ENCODE measurements around the gene MEGF11.
"Not testable (repeated sequence)": the region's sequence is repeated elsewhere in the genome, so short reads cannot be mapped to it uniquely, and the experiment has no call there.

Gene MEGF11

GRCh38 chr15:66270932-66271331, 17.4 kb upstream of the MEGF11 start:
- no peak for DNase-seq

GRCh38 chr15:66269326-66270090, 16.0 kb upstream of the MEGF11 start:
- no peak for DNase-seq

- no peak for DNase-seq
Observed at GRCh38 chr15:66264859-66265513, 11.4 kb upstream of the MEGF11 start.

GRCh38 chr15:66262837-66263236, 9.3 kb upstream of the MEGF11 start:
- not testable (repeated sequence) for DNase-seq

GRCh38 chr15:66261056-66261455, 7.5 kb upstream of the MEGF11 start:
- no peak for DNase-seq

- DNase-seq, result no peak
Observed at GRCh38 chr15:66256692-66257091, 3.1 kb upstream of the MEGF11 start.

GRCh38 chr15:66254951-66255676, 1.6 kb upstream of the MEGF11 start:
- DNase-seq, result no peak

- DNase-seq, result no peak
Observed at GRCh38 chr15:66254089-66254950, 770 bp upstream of the MEGF11 start.

- DNase-seq, result peak; percentile 42
Observed at GRCh38 chr15:66252685-66253417, 699 bp downstream of the MEGF11 start.

GRCh38 chr15:66251790-66252684, 1.5 kb downstream of the MEGF11 start:
- peak; percentile 51 for DNase-seq

GRCh38 chr15:66251065-66251789, 2.3 kb downstream of the MEGF11 start:
- DNase-seq, result no peak

GRCh38 chr15:66249605-66250174, 3.9 kb downstream of the MEGF11 start:
- DNase-seq, result peak; percentile 28

- DNase-seq, result no peak
Observed at GRCh38 chr15:66246937-66247336, 6.6 kb downstream of the MEGF11 start.

- not testable (repeated sequence) for DNase-seq
Observed at GRCh38 chr15:66245832-66246231, 7.7 kb downstream of the MEGF11 start.

- DNase-seq, result no peak
Observed at GRCh38 chr15:66241908-66242285, 11.7 kb downstream of the MEGF11 start.

GRCh38 chr15:66241087-66241907, 12.3 kb downstream of the MEGF11 start:
- DNase-seq, result no peak

GRCh38 chr15:66240240-66240794, 13.2 kb downstream of the MEGF11 start:
- DNase-seq, result no peak

GRCh38 chr15:66239514-66239913, 14.0 kb downstream of the MEGF11 start:
- no peak for DNase-seq

- no peak for DNase-seq
Observed at GRCh38 chr15:66238318-66238717, 15.2 kb downstream of the MEGF11 start.
